NT2/D1 (cell line): ENCODE results near the gene SLC30A7.

ENCODE experiments used
- YY1 ChIP-seq: IDR thresholded peaks from 2 replicates; pipeline ENCODE4 v1.6.1; 2011; ENCODE audit not compliant: insufficient read length, insufficient read depth
- ZNF274 ChIP-seq: IDR thresholded peaks from 2 replicates; pipeline ENCODE4 v1.6.1; 2011; ENCODE audit warnings: mild to moderate bottlenecking, low read depth, low read length

- TF ChIP-seq ZNF274 (no peak), YY1 (no peak)
Observed at GRCh38 chr1:100851726-100852125, 44.2 kb upstream of the SLC30A7 start.
